ENCODE results near the gene BARHL1. TPM values are rescaled to one million over a fixed set of nuclear protein-coding genes. Genes with fewer than 3 reads are reported as not detected.

Gene BARHL1
- total and polyA plus RNA-seq, 2 of the 4 experiments (the other 2 are of a cell fraction), result not detected

- Histone ChIP-seq H3K4me1 (ENCODE audit: control insufficient read depth, insufficient read depth, low read length) (no peaks in the 10 kb centered on the region), H3K23ac (ENCODE audit: low read depth, low read length) (no peak overlapping the region), H2BK120ac (ENCODE audit: low read depth, low read length) (no peak overlapping the region), H3K79me1 (ENCODE audit: low read depth in 1 of 2, low read length in 2 of 2) (no peaks in the 10 kb centered on the region), H4K91ac (ENCODE audit: insufficient read depth, low read depth, low read length) (no peak overlapping the region), H3K18ac (ENCODE audit: low read depth, low read length) (no peak overlapping the region), H3K36me3 (ENCODE audit: control insufficient read depth, insufficient read depth, low read length) (no peaks in the 10 kb centered on the region), H3K9me1 (ENCODE audit: insufficient read depth, low read length) (no peaks in the 10 kb centered on the region), H3K9me3 (ENCODE audit: control insufficient read depth, insufficient read depth, low read length) (peaks cover 3% of the 10 kb centered on the region), H3K4me2 (ENCODE audit: low read depth, low read length) (no peak overlapping the region), H4K20me1 (ENCODE audit: insufficient read depth, low read length) (no peaks in the 10 kb centered on the region), H3K27me3 (ENCODE audit: control insufficient read depth, insufficient read depth, low read length) (peaks cover 36% of the 10 kb centered on the region), H4K5ac (ENCODE audit: low read depth, low read length) (no peak overlapping the region), H3K4ac (ENCODE audit: low read depth, low read length) (no peak overlapping the region), H3K27ac (ENCODE audit: insufficient read depth, low read length) (no peak overlapping the region), H3K9ac (ENCODE audit: low read depth, low read length) (no peak overlapping the region), H3K14ac (replicated peaks; ENCODE audit: low read depth, low read length) (no peak overlapping the region), H2BK5ac (ENCODE audit: low read depth, low read length, poor library complexity, severe bottlenecking) (no peak overlapping the region), H3K56ac (ENCODE audit: extremely low read depth, insufficient read depth, low read length) (no peak overlapping the region), H2AK5ac (ENCODE audit: low read depth, low read length) (no peak overlapping the region), H2BK15ac (ENCODE audit: low read depth, low read length) (no peak overlapping the region), H2AK9ac (replicated peaks; ENCODE audit: low read depth, low read length, poor library complexity) (no peak overlapping the region), H3K4me3 (ENCODE audit: insufficient read depth, low read depth, low read length) (no peak overlapping the region), H2AFZ (replicated peaks; ENCODE audit: low read length, poor library complexity) (no peak overlapping the region), H2BK20ac (ENCODE audit: low read depth, low read length) (no peak overlapping the region), H4K8ac (ENCODE audit: low read depth in 2 of 2, low read length in 2 of 2) (no peak overlapping the region)
- no peak for ATAC-seq (ENCODE audit: low read depth)
- in situ Hi-C loops (cut with MboI; ENCODE audit: low sequenced_read_pairs), result no loop called here
- dilution Hi-C loops (cut with HindIII; ENCODE audit: low sequenced_read_pairs, unreplicated experiment), result no loop called here
- DNase-seq, result no peak
- ChIA-PET POLR2A (ENCODE audit: unreplicated experiment) (no interaction called here), CTCF (no interaction called here)
- intact Hi-C loops (cut with micrococcal nuclease), result no loop called here
- WGBS, 2 experiments (ENCODE audit: extremely low coverage in 2 of 2, insufficient read length in 1 of 2), result 80% methylated on average over 1 of the region's 12 CpGs; no CpG with 5 or more reads in 1 of the 2 experiments
- TF ChIP-seq NFE2L2 (IDR thresholded peaks at IDR 0.05; ENCODE audit: low read depth, low read length), result no peak
- TF ChIP-seq MAZ (IDR thresholded peaks at IDR 0.05; ENCODE audit: borderline replicate concordance, low read depth, low read length), result no peak
- TF ChIP-seq CEBPB (IDR thresholded peaks at IDR 0.05; ENCODE audit: low read depth, low read length), result no peak
- TF ChIP-seq MXI1 (IDR thresholded peaks at IDR 0.05; ENCODE audit: borderline replicate concordance, low read depth, low read length), result no peak
- BruUV-seq (replicated peaks), result no TSS peak
Measured at GRCh38 chr9:132552041-132552440, 30.4 kb upstream of the BARHL1 start.

All from IMR-90 (cell line).